Activated CD8-positive, alpha-beta memory T cell treated with anti-CD3 and anti-CD28 coated beads for 4 hours (primary cell): ENCODE measurements around the gene TMEM178B.

ENCODE experiments used
- DNase-seq, 2 donors: peaks; one replicate each; pipeline ENCODE4 v3.0.0-alpha.2; 2020; ENCODE audit warnings: low read depth in 2 of 2

The TMEM178B gene

DNA sequence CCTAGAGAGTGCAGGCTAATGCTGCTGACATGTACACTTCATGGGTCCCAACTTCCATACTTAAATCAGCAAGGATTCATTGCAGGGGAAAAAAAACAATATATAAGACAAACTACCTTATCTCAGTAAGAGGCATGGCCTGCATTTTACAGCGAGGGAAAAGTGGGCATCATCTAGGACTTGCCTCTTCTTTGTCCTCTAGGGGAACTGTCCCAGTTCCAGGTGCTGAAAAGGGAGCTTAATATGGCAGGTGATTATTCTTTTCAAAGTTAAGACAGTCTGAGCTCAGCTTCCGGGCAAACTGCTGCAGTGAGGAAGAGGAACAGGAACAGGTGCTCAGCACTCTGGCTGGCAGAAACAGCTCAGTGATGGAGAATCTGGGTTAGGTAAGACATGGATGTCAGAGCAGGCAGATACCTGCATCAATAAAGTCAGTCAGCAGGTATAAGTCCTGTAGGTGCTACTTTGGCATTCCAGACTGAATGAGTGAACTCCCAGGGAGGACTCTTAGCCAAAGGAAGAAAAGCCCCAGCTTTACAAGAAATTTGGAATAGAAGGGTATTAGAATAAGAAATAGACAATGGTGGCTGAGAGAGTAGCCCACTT, 147.2 kb downstream of the TMEM178B start:
- DNase-seq, result no peak

DNA sequence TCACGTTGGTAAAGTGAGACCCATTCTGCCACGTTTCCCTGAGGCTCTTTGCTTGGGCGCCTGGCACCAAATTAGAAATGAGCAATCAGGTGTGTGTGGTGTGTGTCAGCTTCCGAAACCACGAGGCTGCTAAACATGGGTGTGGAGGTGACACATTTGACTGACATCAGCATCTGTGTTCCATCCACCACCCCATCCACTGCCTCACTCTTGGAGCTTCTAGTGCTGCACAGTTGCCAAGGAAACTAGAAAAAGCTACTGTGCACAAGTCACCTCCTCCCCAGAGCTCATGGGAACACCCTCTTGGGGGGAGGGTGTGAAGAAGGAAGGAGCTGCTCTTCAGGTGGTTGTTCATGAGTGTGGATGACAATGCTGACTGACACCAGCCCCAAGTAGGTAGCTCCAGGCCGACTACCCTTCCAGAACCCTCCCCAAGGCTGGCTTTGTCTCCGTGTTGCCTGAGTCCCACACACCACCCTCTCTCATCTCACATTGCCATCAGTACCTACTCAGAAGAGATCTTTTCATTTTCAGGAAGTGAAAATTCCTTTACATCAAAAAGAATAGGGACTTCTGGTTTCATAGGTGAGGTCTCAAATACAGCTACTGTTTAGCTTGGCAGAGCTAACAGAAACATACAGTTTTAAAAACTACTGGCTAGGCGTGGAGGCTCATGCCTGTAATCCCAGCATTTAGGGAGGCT, 152.2 kb downstream of the TMEM178B start:
- DNase-seq, result no peak

DNA sequence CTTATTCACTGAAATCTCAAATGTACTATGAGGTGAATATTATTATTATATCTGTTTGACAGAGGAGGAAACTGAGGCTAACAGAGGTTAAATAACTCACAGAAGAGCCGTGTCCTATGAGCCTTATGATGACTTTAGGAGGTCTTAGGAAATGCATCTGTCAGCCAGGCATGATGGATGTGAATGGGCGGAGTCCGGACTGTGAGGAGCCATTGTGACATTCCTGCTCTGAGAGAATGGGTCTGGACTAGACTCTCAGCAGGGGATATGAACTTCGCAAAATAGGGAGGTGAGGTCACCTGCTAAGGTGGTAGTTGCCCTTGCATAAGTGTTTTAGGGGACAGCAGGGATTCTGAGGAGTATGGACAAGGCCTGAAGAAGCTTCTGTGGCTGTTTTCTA, 153.6 kb downstream of the TMEM178B start:
- no peak for DNase-seq

DNA sequence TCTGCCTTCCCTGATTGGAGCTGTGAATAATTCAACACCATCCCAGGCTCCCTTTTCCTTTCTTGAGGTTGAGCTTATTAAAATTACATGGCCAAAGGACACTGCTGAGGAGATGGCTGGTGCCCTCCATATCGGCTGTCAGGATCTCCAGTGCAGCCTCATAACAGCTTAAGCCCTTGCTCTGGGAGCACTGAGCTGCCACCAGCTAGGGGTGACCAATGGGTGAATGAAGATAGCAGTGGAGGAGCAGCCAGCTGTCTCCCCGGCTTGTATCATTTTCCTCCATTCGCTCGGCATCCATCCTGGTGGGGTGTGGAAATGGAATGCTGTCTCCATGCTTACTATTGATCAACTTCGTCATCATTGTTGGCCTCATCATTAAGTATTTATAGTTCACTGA, 154.6 kb downstream of the TMEM178B start:
- no peak for DNase-seq

DNA sequence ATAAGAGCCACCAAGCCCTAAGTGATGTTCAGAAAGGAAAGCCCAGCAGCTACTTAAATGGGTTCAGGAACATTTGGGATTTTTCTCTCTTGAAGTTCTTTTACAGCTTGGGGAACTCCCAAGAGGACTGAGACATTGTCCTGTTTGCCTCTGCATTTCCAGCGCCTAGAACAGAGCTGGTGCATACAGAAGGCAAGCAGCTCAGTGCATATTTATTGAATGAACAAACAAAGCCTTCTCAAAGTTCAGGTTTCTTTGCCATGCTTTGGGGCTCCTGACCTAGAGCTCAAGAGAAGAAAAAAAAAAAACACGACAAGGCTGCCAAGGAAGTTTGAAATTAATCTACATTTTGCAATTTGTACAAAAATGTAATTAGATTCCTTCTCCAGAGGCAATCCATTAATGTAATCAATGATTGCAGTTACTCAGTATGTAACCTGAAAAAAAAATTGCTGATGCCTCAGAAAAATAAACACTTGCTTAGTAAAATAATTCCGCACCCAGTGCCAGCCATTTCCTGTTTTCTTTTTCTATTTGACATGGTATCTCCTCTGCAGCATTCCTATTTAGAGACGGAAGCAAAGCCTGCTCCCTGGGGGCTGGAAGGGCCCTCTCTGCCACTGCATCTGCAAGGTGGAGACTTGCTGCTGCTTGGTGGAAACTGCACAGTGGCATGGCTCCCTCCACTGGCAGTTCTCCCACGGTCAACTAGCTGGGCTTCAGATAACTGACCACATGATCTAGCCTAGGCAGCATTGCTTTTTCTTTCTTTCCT, 157.3 kb downstream of the TMEM178B start:
- no peak for DNase-seq

DNA sequence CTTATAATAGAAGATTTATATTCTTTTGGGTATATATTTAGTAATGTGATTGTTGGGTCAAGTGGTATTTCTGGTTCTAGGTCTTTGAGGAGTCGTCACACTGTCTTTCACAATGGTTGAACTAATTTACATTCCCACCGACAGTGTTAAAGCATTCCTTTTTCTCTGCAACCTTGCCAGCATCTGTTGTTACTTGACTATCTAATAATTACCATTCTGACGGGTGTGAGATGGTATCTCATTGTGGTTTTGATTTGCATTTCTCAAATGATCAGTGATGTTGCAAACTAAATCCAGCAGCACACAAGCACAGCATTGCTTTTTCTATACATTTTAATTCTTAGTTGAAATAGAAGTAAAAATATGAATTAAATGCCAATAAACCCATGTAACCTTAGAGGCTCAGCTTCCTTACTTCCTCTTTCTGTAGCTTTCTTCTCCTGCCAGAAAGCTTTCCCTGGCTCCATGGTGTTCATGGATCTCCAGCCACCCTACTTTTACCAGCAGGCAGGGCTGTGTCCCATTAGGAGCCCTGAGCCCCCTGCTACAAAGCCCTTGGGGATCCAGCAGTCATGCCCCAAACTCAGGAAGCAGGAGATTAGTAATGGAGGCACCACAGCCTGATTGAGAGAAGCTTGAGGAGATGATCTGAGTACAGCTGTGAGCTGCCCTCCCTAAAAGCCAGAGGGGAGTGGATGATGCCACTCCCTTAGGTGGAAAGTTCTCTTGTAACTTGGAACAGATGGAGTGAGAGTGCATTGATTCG, 158.6 kb downstream of the TMEM178B start:
- no peak for DNase-seq

DNA sequence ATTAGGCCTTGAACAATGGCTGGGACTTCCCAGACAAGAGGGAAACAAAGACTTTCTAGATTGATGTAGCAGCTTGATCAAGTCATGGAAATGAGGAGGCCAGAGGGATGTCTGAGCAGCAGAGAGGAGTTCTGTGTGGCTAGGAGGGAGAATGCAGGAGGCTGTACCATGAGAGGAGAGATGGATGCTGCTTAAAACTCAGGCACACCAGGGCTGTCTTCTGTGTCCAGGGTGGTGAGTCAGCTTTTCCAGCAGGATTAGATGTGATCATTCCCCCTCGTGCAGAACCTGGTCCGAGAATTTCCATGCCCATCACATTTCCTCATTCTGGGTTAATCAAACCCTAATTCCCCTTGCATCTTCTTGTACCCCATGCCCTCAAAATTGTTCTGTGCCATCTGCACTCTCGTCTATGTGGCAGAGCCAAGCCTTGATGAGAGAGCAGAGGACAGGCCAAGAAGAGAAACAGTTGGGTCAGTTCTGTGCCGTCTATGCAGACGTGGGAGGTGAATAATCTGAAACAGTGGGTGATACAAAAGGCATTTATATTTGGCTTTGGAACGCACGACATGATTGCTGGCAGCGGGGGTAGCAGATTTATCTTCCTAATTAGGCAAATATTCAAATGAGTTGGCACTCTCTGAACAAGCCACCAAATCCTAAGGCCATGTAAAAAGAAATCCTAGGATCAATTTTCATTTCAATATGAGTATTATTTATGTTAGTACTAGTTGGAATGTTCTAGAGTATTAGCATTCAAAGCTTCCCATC, 160.7 kb downstream of the TMEM178B start:
- DNase-seq, result no peak

DNA sequence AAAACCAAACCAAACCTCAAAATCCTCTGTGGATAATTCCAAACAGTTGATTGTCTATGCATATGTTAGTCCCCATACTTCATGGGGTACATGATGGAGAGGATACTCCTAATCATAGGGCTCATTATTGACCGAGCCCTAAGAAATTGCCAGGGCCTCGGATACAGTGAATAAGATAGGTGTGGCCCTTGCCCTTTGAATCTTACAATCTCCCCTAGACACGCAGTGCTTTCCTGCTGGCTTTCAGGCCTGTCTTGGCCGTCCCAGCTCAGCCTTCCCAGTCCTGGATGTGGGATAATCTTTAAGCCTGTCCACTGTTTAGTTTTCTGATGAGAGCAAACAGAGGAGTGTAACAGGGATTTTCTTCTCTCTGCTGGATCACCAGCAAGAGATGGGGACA, 161.8 kb downstream of the TMEM178B start:
- DNase-seq, result no peak

DNA sequence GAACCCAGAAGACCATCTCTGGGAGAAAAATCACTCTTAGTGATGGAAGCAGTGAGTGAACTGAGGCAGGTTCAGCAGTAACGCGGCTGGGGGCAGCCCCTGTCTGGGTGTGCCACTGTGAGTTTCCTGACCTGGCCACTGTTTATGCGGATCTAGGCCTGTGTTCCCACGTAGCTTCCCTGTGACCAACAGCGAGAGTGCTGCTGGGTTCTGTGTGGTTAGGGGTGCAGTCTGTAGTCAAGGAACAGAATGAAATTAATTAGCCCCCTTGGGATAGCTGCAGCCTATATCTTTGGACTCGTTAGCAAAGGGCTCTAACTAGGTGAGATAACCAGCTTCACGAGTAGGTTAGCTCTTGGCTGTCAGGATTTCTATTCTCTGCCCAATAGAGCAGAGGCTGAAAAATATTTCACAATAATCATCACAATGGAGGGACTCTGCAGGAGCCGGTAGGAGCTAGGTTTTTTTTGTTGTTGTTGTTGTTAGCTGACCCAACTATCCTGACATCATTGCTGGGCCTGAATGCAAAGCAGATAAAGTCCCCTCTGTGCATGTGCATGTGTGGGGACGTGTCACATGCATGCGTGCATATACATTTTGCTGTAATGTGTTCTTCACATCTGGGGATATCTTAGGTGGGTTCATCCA, 164.9 kb downstream of the TMEM178B start:
- DNase-seq, result no peak

DNA sequence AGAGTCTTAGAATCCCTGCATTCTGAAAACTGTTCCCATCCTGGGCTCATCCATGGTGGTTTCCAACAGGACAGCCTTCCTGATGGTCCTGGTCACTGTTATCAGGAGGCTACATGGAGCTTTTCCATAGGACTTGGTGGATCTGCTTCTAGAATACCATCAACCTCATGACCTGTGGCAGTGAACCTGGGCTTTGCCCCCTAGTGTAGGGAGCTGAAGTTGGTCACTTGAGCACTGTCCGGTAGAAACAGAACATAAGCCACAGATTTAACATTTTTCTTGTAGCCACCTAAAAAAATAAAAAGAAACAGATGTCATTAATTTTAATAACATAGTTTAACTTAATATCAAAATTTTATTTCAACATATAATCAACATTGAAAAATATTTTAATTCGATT, 165.8 kb downstream of the TMEM178B start:
- no peak for DNase-seq

DNA sequence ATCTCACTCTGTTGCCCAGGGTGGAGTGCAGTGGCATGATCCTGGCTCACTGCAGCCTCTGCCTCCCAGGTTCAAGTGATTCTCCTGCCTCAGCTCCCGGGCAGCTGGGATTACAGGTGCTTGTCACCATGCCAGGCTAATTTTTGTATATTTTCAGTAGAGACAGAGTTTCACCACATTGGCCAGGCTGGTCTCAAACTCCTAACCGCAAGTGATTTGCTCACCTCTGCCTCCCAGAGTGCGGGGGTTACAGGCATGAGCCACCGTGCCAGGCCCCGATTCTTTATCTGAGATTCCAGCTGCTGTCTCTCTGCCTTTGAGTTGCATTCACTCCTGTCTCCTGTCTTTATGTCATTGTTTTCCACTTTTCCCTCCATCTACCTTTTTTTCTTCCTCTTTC, 168.7 kb downstream of the TMEM178B start:
- DNase-seq, result no peak

DNA sequence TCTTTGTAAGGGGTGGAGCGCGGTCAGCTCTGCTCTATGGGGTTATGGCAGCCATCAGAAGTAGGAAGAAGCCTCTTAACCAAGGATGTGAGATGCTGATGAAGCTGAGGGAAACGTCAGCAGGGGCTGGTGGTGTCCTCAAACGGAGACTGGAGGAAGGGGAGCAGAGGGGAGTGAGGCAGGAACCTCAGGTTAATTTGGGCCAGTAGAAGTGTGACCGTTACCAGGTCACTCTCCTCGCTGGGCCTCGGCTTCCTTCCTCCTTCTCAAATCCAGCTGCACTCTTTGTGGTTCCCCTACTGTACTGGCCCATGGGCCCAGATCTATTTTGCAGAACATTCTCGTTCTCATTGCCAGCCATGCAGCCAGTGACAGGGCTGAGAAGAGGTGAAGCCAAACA, 169.5 kb downstream of the TMEM178B start:
- DNase-seq, result no peak

DNA sequence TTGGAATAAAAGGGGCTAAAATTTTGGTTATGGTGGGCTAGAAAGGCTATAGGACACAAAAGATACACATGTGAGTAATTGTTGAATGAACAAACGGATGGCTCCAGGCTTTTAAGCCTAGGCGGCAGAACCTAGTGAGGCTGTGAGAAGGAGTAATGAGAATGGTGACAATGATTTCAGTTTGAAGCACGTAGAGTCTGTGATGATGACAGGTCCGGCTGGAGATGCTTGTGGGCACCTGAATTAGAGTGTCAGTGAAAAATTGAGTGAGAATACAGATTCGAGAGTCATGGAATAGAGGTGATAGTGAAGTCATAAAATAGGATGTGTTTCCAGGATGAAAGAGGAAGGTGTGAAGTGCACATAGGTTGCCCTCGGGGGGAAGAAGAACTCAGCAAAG, 170.6 kb downstream of the TMEM178B start:
- no peak for DNase-seq

DNA sequence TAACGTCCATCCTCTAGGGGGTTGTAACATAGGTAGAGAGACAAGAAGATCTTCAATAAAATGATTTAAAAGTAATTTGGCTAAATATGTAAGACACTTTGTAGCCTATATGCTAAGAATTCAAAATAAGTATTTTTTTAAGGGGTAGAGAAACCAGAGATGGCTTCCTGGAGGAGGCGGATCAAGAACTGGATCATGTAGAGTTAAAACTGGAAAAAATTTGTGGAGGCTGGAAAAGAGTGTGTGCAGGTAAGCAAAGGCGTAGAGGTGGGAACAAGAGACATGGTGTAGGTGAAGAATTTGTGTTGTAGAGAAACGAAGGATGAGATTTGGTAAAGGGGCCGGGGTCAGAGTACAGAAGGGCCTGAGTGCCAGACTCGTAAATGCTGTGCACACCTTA, 172.6 kb downstream of the TMEM178B start:
- no peak for DNase-seq

DNA sequence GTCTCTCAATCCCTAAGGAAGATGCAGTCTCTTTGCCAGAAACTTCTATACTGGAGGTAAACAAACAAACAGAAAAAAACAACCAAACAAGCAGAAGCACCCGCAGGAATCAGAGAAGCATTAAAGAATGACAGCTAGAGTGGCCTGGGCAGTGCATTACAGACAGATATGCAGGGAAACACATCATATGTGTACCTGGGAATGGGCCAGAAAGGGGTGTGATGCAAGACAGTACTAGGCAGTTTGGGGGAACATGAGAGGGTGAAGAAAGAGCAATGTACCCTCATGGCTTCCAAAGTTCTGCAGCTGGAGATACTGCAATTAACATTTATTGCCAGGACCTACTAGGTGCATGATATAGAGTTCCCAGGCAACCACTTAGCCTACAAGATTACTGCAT, 177.3 kb downstream of the TMEM178B start:
- DNase-seq, result no peak

DNA sequence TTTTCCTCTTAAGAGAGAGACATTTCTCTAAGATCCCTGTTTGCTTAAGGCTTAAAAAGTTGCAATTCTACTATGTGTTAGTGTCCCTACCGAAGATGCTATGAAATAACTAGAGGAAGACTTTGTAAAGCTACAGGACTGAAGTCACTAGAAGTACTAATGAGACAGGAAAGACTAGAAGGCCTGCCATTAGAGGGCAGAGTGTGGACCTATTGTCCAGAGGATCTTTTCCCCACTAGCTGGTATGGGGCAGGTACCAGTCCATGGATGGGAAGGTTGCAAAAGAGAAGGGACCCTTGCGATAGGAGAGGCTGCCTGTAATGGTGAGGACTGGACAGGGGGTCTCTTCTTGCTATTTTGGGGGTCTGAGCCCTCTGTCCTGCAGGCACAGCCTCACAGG, 178.1 kb downstream of the TMEM178B start:
- no peak for DNase-seq

DNA sequence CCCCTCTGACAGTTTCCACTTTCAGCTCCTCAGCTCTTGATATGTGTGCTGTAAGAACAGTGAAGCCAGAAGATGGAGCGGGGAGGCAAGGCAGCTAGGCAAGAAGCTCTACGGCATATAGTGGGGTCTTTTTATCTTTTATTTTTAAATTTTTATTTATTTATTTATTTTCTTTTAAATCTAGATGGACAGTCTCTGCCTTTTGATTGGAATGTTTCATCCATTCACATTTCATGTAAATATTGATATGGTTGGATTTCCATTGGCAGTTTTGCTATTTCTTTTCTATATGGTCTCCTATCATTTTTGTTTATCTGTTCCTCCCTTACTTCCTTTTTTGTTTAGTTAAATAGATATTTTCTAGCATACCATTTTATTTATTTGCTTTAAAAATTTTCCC, 183.7 kb downstream of the TMEM178B start:
- no peak for DNase-seq

DNA sequence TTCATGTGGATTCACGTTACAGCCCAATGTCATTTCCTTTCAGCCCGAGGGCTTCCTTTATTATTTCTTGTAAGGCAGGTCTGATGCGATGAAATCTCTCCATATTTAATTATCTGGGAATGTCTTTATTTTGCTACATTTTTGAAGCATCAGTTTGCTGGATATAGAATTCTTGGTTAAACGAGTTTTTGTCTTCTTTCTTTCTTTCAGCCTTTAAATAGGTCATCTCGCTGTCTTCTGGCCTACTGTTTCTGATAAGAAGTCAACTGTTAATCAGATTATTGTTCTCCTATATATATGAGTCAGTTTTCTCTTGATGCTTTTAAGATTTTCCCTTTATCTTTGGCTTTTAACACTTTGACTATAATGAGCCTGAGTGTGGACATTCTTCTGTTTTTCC, 184.7 kb downstream of the TMEM178B start:
- no peak for DNase-seq

DNA sequence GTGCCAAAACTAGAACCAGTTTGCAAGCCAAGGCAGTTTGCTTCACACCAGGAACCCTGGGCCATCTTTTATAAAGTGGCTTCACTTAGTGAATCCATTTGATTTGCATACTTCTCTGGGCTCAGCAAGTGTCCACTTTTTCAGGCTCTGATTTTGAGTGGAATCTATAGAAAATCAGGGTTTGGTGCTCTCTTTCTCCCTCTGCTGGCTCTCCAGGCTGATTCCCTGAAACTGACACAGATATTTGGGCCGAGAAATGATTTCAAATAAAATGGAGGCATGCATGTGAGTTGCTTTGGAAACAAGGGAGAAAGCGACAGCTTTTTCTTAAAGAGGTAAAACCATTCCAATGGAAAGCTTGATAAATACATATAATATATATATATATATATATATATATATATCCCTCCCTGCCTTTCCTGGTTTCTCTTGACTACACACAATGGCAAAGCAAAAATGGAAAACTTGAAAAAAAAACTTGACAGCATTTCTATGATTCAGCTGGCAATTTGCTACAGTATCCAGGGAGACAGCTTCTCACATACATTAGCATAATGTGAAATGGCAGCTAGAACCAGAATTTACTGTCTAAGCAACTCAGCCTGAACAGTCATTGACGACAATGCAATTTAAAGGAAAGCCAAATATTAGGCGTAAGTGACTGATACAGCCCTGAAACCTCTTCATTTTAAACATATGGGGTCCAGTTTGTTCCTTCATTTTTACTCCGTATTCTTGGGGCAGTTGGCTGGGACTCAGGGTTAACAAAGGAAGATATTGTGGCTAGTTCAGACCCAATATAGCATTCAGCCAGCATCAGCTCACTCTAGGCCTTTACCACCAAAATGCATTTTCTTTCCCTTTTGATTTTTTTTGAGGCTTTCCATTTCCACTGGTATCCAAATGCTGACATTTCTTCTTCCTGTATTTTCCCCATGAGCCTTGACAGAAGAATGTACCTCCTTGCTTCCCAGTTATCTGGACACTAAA, 188.5 kb downstream of the TMEM178B start:
- DNase-seq, result no peak

DNA sequence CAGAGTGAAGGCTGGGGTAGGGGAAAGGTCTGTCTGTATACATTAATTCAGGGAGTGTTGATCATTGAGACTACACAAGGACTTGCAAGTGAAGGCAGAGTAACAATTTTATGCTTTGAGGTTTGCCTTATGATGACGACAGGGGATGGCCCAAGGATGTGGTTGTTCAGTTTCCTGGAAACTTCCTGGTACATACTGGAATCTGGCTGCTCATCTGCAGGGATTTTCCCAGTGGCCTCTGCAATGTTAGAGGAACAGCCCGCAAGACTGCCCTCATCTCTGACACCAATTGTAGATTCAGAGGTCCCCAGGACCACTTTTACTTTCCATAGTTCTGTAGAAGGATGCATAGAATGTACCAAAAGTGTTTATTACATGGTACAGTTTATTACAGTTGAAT, 189.6 kb downstream of the TMEM178B start:
- no peak for DNase-seq
